IMR-90 (cell line): Measurements from ENCODE around the gene PLXNA4. TPM values are rescaled to one million over a fixed set of nuclear protein-coding genes. Genes with fewer than 3 reads are reported as not detected.

Source experiments
- ATAC-seq: fragments of 200-7000 bp; cut with Tn5 transposase; 2 replicates; pipeline ENCODE4 v1.9.1; 2020; ENCODE audit warnings: low read depth, mild to moderate bottlenecking, moderate library complexity
- BruUV-seq: library from RNA; stranded (reverse); fragments of 400-500 nt; replicated peaks from 2 replicates; lab custom pipeline; 2021; lab: Mats Ljungman, UMichigan
- CTCF ChIA-PET: fragments of 300-600 bp; formaldehyde crosslinking; extraction: SDS; loops from one replicate; lab custom pipeline; 2021; ENCODE audit warnings: antibody characterized with exemption; lab: Yijun Ruan, JAX
- POLR2A ChIA-PET: fragments of 300-600 bp; sonication (Branson Sonifier 250); formaldehyde crosslinking; loops from one replicate; lab custom pipeline; 2022; ENCODE audit warnings: antibody characterized with exemption; ENCODE audit not compliant: unreplicated experiment; lab: Charles Lee
- DNase-seq: peaks from one replicate; pipeline ENCODE4 v3.0.0; 2013
- H2AFZ ChIP-seq: replicated peaks from 2 replicates; pipeline ENCODE3; 2013; ENCODE audit warnings: low read length, mild to moderate bottlenecking; ENCODE audit not compliant: poor library complexity
- H2AK5ac ChIP-seq: 2 replicates; pipeline ENCODE4 v1.6.1; 2013; ENCODE audit warnings: low read depth, low read length, inconsistent platforms
- H2AK9ac ChIP-seq: replicated peaks from 2 replicates; pipeline ENCODE3; 2013; ENCODE audit warnings: mild to moderate bottlenecking, low read depth, low read length, moderate library complexity; ENCODE audit not compliant: poor library complexity
- H2BK120ac ChIP-seq: 2 replicates; pipeline ENCODE4 v1.6.1; 2013; ENCODE audit warnings: low read depth, low read length, inconsistent platforms
- H2BK15ac ChIP-seq: 3 replicates; pipeline ENCODE4 v1.6.1; 2013; ENCODE audit warnings: low read depth, low read length, inconsistent platforms
- H2BK20ac ChIP-seq: 2 replicates; pipeline ENCODE4 v1.6.1; 2013; ENCODE audit warnings: low read depth, mild to moderate bottlenecking, inconsistent platforms, low read length, moderate library complexity
- H2BK5ac ChIP-seq: 2 replicates; pipeline ENCODE4 v1.6.1; 2013; ENCODE audit warnings: mild to moderate bottlenecking, low read depth, low read length, inconsistent platforms; ENCODE audit not compliant: poor library complexity, severe bottlenecking
- H3K14ac ChIP-seq: replicated peaks from 2 replicates; pipeline ENCODE4 v1.6.1; 2013; ENCODE audit warnings: low read depth, low read length, inconsistent platforms
- H3K18ac ChIP-seq: 2 replicates; pipeline ENCODE4 v1.6.1; 2013; ENCODE audit warnings: low read depth, low read length, control low read depth
- H3K23ac ChIP-seq: 2 replicates; pipeline ENCODE4 v1.6.1; 2013; ENCODE audit warnings: low read depth, low read length, inconsistent platforms
- H3K27ac ChIP-seq: 2 replicates; pipeline ENCODE4 v1.5.1; 2013; ENCODE audit warnings: mild to moderate bottlenecking, control low read depth, low read length; ENCODE audit not compliant: insufficient read depth
- H3K27me3 ChIP-seq: 2 replicates; pipeline ENCODE4 v1.6.1; 2013; ENCODE audit warnings: low read length; ENCODE audit not compliant: control insufficient read depth, insufficient read depth
- H3K36me3 ChIP-seq: 2 replicates; pipeline ENCODE4 v1.6.1; 2013; ENCODE audit warnings: low read length, mixed read lengths; ENCODE audit not compliant: control insufficient read depth, insufficient read depth
- H3K4ac ChIP-seq: 2 replicates; pipeline ENCODE4 v1.6.1; 2013; ENCODE audit warnings: low read depth, low read length, inconsistent platforms
- H3K4me1 ChIP-seq: 2 replicates; pipeline ENCODE4 v1.6.1; 2013; ENCODE audit warnings: low read length, mixed read lengths; ENCODE audit not compliant: control insufficient read depth, insufficient read depth
- H3K4me2 ChIP-seq: 2 replicates; pipeline ENCODE4 v1.6.1; 2013; ENCODE audit warnings: low read depth, mild to moderate bottlenecking, control low read depth, low read length, moderate library complexity
- H3K4me3 ChIP-seq: 2 replicates; pipeline ENCODE4 v1.5.1; 2013; ENCODE audit warnings: low read depth, mild to moderate bottlenecking, control low read depth, low read length, moderate library complexity; ENCODE audit not compliant: insufficient read depth
- H3K56ac ChIP-seq: 2 replicates; pipeline ENCODE4 v1.6.1; 2013; ENCODE audit warnings: low read length, inconsistent platforms; ENCODE audit not compliant: insufficient read depth; ENCODE audit errors: extremely low read depth
- H3K79me1 ChIP-seq, 2 experiments: 2 replicates each; pipeline ENCODE4 v1.6.1; 2013; ENCODE audit warnings: low read length in 2 of 2, inconsistent platforms in 1 of 2, low read depth in 1 of 2
- H3K9ac ChIP-seq: 2 replicates; pipeline ENCODE4 v1.6.1; 2013; ENCODE audit warnings: low read depth, low read length, control low read depth
- H3K9me1 ChIP-seq: 2 replicates; pipeline ENCODE4 v1.6.1; 2013; ENCODE audit warnings: low read length, inconsistent platforms; ENCODE audit not compliant: insufficient read depth
- H3K9me3 ChIP-seq: 2 replicates; pipeline ENCODE4 v1.6.1; 2013; ENCODE audit warnings: low read length; ENCODE audit not compliant: control insufficient read depth, insufficient read depth
- H4K20me1 ChIP-seq: 2 replicates; pipeline ENCODE4 v1.6.1; 2013; ENCODE audit warnings: low read length, inconsistent platforms; ENCODE audit not compliant: insufficient read depth
- H4K5ac ChIP-seq: 2 replicates; pipeline ENCODE4 v1.6.1; 2013; ENCODE audit warnings: mild to moderate bottlenecking, low read depth, low read length, control low read depth
- H4K8ac ChIP-seq, 2 experiments: 2 replicates each; pipeline ENCODE4 v1.6.1; 2013; ENCODE audit warnings: low read depth in 2 of 2, low read length in 2 of 2, control low read depth in 1 of 2, inconsistent platforms in 1 of 2
- H4K91ac ChIP-seq: 2 replicates; pipeline ENCODE4 v1.6.1; 2013; ENCODE audit warnings: low read depth, low read length, inconsistent platforms; ENCODE audit not compliant: insufficient read depth
- BHLHE40 ChIP-seq: fragments of 150-350 bp; IDR thresholded peaks from 2 replicates; pipeline ENCODE4 v1.6.1; 2016; ENCODE audit warnings: mild to moderate bottlenecking, low read depth, low read length
- CEBPB ChIP-seq: IDR thresholded peaks from 2 replicates; pipeline ENCODE4 v1.6.1; 2012; ENCODE audit warnings: low read depth, low read length, improper control_type of control experiment
- CHD1 ChIP-seq: IDR thresholded peaks from 2 replicates; pipeline ENCODE4 v1.6.1; 2012; ENCODE audit warnings: low read depth, low read length, improper control_type of control experiment
- CTCF ChIP-seq: conservative IDR thresholded peaks from 2 replicates; pipeline ENCODE4 v1.5.1; 2012; ENCODE audit warnings: mild to moderate bottlenecking, low read depth, low read length, improper control_type of control experiment
- ELK1 ChIP-seq: fragments of 150-350 bp; IDR thresholded peaks from 2 replicates; pipeline ENCODE4 v1.6.1; 2016; ENCODE audit warnings: low read depth, mild to moderate bottlenecking, low read length, moderate library complexity, borderline replicate concordance
- FOS ChIP-seq: fragments of 150-350 bp; IDR thresholded peaks from 2 replicates; pipeline ENCODE4 v1.6.1; 2016; ENCODE audit warnings: low read depth, low read length
- MAFK ChIP-seq: IDR thresholded peaks from 2 replicates; pipeline ENCODE4 v1.6.1; 2012; ENCODE audit warnings: low read depth, low read length, improper control_type of control experiment
- MAZ ChIP-seq: IDR thresholded peaks from 2 replicates; pipeline ENCODE4 v1.6.1; 2012; ENCODE audit warnings: low read depth, mild to moderate bottlenecking, low read length, improper control_type of control experiment, moderate library complexity, borderline replicate concordance
- MXI1 ChIP-seq: IDR thresholded peaks from 2 replicates; pipeline ENCODE4 v1.6.1; 2012; ENCODE audit warnings: low read depth, mild to moderate bottlenecking, low read length, moderate library complexity, borderline replicate concordance
- NFE2L2 ChIP-seq: fragments of 150-350 bp; IDR thresholded peaks from 2 replicates; pipeline ENCODE4 v1.6.1; 2016; ENCODE audit warnings: low read depth, mild to moderate bottlenecking, low read length
- POLR2A ChIP-seq: IDR thresholded peaks from 2 replicates; pipeline ENCODE4 v1.6.1; 2012; ENCODE audit warnings: mild to moderate bottlenecking, low read depth, low read length
- RAD21 ChIP-seq: IDR thresholded peaks from 2 replicates; pipeline ENCODE4 v1.6.1; 2012; ENCODE audit warnings: low read length, improper control_type of control experiment
- RCOR1 ChIP-seq: IDR thresholded peaks from 2 replicates; pipeline ENCODE4 v1.6.1; 2012; ENCODE audit warnings: mild to moderate bottlenecking, low read length, improper control_type of control experiment; ENCODE audit not compliant: insufficient replicate concordance
- RFX5 ChIP-seq: IDR thresholded peaks from 2 replicates; pipeline ENCODE4 v1.8.0; 2012; ENCODE audit warnings: low read depth, mild to moderate bottlenecking, low read length, moderate library complexity
- SMC3 ChIP-seq: fragments of 150-350 bp; IDR thresholded peaks from 2 replicates; pipeline ENCODE4 v1.6.1; 2016; ENCODE audit warnings: low read depth, mild to moderate bottlenecking, antibody characterized with exemption, low read length, moderate library complexity
- USF2 ChIP-seq: fragments of 150-350 bp; IDR thresholded peaks from 2 replicates; pipeline ENCODE4 v1.6.1; 2017; ENCODE audit warnings: mild to moderate bottlenecking, antibody characterized with exemption, low read length, low read depth
- WGBS, 2 experiments: methylation state at CpG; one replicate each; pipeline versions ENCODE4 v1.1.5 to v1.1.7; 2013; ENCODE audit warnings: missing lambda C conversion rate in 2 of 2; ENCODE audit not compliant: insufficient read length in 1 of 2; ENCODE audit errors: extremely low coverage in 2 of 2; 5-methylcytosine and 5-hydroxymethylcytosine counted together
- dilution Hi-C: fragments of 300-500 bp; cut with HindIII; formaldehyde crosslinking; loops from one replicate; pipeline ENCODE4 v1.14.3; 2018; ENCODE audit warnings: low sequenced_read_pairs; ENCODE audit not compliant: unreplicated experiment
- in situ Hi-C: fragments of 300-500 bp; cut with MboI; formaldehyde crosslinking; loops from 3 replicates; pipeline ENCODE4 v1.14.3; 2019; ENCODE audit warnings: low sequenced_read_pairs, inconsistent platforms, mixed read lengths
- intact Hi-C: fragments of 100-400 bp; cut with micrococcal nuclease; formaldehyde crosslinking; loops from 2 replicates; pipeline ENCODE4 v1.10.0; 2022
- polyA plus RNA-seq, 3 experiments: library from polyadenylated mRNA; depleted of rRNA; stranded (reverse); fragments of >200 nt; gene quantifications; 2 replicates each; pipeline ENCODE4 v1.2.3, GENCODE V29; 2012; ENCODE audit warnings: low replicate concordance in 1 of 3
- total RNA-seq: library from RNA; depleted of rRNA; stranded (reverse); fragments of >200 nt; gene quantifications from 2 replicates; pipeline ENCODE4 v1.2.3, GENCODE V29; 2012

PLXNA4 gene
- total and polyA plus RNA-seq, 2 of the 4 experiments (the other 2 are of a cell fraction) = under 0.01 TPM

- no peak overlapping the region for H3K4me2 ChIP-seq
- H2AK5ac ChIP-seq = no peak overlapping the region
- H3K18ac ChIP-seq = no peak overlapping the region
- H2BK15ac ChIP-seq = no peak overlapping the region
- no peak overlapping the region for H2AFZ ChIP-seq
- no peak overlapping the region for H4K8ac ChIP-seq
- WGBS, 2 experiments = 100% methylated on average over 1 of the region's 6 CpGs; no CpG with 5 or more reads in 1 of the 2 experiments
- dilution Hi-C loops (no loop called here), in situ Hi-C loops (no loop called here), intact Hi-C loops (no loop called here)
- no peak overlapping the region for H2BK120ac ChIP-seq
- H3K4me3 ChIP-seq = no peak overlapping the region
- no peak overlapping the region for H4K91ac ChIP-seq
- no TSS peak for BruUV-seq
- H3K14ac ChIP-seq = no peak overlapping the region
- H3K27me3 ChIP-seq = no peaks in the 10 kb centered on the region; the same call in 1 of the 2 replicates
- no peaks in the 10 kb centered on the region for H3K9me1 ChIP-seq
- no peaks in the 10 kb centered on the region for H3K36me3 ChIP-seq
- ChIA-PET POLR2A (no interaction called here), CTCF (no interaction called here)
- H2BK20ac ChIP-seq = no peak overlapping the region
- H2AK9ac ChIP-seq = no peak overlapping the region
- no peak overlapping the region for H3K4ac ChIP-seq
- no peaks in the 10 kb centered on the region for H3K79me1 ChIP-seq
- H4K5ac ChIP-seq = no peak overlapping the region
- TF ChIP-seq POLR2A (no peak), CEBPB (no peak), NFE2L2 (no peak), BHLHE40 (no peak), RFX5 (no peak), ELK1 (no peak), RAD21 (no peak), MAFK (no peak), CHD1 (no peak), MXI1 (no peak), USF2 (no peak), RCOR1 (no peak), FOS (no peak), SMC3 (no peak), CTCF (no peak), MAZ (no peak)
- H3K9me3 ChIP-seq = no peaks in the 10 kb centered on the region
- no peak overlapping the region for H3K9ac ChIP-seq
- no peak for ATAC-seq
- no peak overlapping the region for H3K23ac ChIP-seq
- no peaks in the 10 kb centered on the region for H4K20me1 ChIP-seq
- no peak for DNase-seq
- no peak overlapping the region for H3K27ac ChIP-seq
- no peaks in the 10 kb centered on the region for H3K4me1 ChIP-seq
- no peak overlapping the region for H3K56ac ChIP-seq
- no peak overlapping the region for H2BK5ac ChIP-seq
These were observed 454.3 kb downstream of the PLXNA4 start for GRCh38 chr7:132121987-132122386.
